Activated T-cell treated with anti-CD3 and anti-CD28 coated beads for 1 hour (primary cell): ENCODE data around the gene RABL6.
"Not testable (repeated sequence)": the region's sequence is repeated elsewhere in the genome, so short reads cannot be mapped to it uniquely, and the experiment has no call there.

Source experiments
- DNase-seq: peaks from one replicate; pipeline ENCODE4 v3.0.0-alpha.2; 2020; ENCODE audit warnings: low read depth

The RABL6 gene

DNA sequence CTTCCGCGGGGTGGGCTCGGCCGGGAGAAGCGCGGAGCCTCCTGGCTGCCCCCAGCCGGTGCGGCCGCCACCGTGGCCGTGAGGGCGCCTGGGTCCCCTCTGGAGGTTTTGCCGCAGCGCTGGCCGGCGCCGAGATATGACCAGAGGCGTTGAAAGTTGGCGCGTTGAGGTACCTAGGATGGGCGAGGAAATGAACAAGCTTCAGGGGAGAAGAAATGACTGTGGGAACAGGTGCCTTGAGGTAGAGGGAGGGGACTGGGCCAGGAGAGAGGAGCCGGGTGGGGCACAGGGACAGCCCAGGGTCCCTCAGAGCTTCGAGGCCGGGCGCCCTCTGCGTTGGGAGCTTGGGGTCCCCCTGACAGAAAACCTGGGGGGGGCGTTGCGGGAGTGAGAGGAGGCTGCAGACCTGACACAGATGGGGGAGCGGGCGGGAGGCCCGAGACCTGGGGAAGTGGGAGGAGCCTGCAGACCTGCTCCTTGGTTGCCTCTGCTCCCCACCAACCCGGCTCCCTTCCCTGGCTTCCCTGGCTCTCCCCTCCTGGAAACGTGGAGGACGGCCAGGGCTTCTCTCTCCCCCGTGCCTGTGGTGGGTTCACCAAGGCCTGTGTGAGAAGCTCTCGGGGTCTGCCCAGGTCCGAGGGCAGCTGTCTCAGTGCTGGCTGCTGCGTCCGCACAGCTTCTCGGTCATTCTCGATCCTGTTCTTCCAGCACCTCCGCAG, 14.2 kb downstream of the RABL6 start:
- no peak for DNase-seq

GRCh38 chr9:136823136-136824046, 15.6 kb downstream of the RABL6 start:
- no peak for DNase-seq

- DNase-seq: no peak
Measured at GRCh38 chr9:136824496-136825225, 16.9 kb downstream of the RABL6 start.

- no peak for DNase-seq
Measured at GRCh38 chr9:136825295-136826187, 17.8 kb downstream of the RABL6 start.

GRCh38 chr9:136826188-136826541, 18.4 kb downstream of the RABL6 start:
- no peak for DNase-seq

GRCh38 chr9:136826703-136827582, 19.2 kb downstream of the RABL6 start:
- DNase-seq: no peak

DNA sequence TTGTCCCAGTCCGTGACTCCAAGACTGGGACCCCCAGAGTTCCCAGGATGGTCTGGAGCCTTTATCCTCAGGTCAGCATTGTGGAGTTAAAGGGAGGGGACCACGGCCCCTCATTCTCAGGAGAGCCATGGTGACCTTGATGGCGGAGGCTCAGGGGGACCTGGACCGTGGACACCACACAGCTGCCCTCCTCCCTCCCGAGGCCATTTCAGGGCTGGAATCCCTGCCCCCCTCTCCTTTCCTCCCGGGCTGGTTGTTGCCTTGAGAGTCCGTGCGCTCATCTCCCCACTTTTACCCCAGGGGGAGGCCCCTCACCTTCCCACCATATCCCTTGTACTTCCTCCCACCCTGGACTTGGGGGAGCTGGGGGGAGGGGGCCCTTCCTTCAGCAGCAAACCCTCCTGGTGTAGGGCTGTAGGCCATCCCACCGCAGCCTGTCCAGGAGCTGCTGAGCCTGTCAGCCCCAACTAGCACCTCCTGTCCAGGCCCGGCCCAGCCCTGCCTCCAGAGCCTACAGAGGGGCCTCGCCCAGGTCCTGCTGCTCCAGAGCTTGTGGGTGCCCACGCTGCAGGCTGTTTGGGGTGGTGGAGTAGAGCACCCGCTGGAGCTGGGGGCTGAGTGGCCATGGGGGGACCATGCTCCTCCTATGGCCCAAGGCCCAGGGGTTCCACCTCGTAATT, 20.2 kb downstream of the RABL6 start:
- DNase-seq: no peak

DNA sequence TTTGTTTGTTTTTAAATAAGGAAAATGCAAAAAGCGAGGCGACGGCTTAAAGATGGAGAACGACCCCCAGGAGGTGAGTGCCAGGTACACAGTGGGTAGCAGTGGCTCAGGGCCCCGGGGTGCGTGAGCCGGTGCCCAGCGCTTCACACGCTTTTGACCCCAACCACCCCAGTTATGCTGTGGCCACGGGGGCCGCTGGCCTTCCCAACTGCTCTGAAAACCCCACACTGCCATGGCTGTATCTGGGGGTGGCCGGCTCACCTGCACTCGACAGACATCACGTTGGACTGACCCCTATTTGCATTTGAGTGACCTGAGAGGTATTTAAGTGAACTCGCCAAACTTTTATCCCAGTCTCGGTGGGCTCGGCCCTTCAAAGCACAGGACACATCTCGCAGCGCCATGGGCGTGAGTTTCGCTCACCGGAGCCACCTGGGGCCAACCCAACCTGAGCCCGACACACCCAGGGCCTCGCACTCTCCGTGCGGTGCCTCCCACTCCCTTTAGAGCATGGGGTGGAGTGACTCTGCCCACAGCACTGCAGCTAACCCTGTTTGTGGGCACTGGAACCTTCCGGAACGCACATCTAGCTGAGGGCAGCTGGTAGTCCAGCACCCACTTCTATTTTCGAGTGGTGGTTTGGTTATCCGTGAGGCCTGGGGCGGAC, 20.9 kb downstream of the RABL6 start:
- no peak for DNase-seq

DNA sequence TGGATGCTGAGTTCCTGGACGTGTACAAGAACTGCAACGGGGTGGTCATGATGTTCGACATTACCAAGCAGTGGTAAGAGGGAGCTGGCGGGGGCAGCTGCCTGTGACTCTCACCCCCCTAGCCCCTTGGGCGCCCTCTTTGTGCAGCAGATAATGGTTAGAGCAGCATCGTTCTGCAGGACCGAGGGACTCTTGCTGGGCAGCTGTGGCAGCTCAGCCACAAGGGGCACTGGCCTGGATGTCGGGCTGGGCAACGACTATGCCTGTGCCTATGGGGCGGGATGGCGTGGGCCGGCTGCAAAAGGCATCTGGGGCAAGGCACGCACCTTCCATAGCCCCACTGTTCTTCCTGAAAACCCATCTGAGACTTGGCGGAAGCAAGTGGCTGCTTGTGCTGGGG, 21.7 kb downstream of the RABL6 start:
- DNase-seq: no peak

GRCh38 chr9:136829981-136830885, 22.5 kb downstream of the RABL6 start:
- DNase-seq: no peak

- no peak for DNase-seq
Measured at GRCh38 chr9:136831002-136831719, 23.4 kb downstream of the RABL6 start.

- no peak for DNase-seq
Measured at GRCh38 chr9:136831720-136832104, 24.0 kb downstream of the RABL6 start.

GRCh38 chr9:136832581-136832980, 24.8 kb downstream of the RABL6 start:
- DNase-seq: no peak

- DNase-seq: not testable (repeated sequence)
Measured at GRCh38 chr9:136833381-136834048, 25.8 kb downstream of the RABL6 start.

- DNase-seq: no peak
Measured at GRCh38 chr9:136835162-136835931, 27.6 kb downstream of the RABL6 start.
